Suppressor macrophage treated with lipopolysaccharide for 4 hours (primary cell): ENCODE data around the gene LRRC8B.

Experiments
- DNase-seq: peaks from one replicate; pipeline ENCODE4 v3.0.0-alpha.2; 2020

Gene LRRC8B

DNA sequence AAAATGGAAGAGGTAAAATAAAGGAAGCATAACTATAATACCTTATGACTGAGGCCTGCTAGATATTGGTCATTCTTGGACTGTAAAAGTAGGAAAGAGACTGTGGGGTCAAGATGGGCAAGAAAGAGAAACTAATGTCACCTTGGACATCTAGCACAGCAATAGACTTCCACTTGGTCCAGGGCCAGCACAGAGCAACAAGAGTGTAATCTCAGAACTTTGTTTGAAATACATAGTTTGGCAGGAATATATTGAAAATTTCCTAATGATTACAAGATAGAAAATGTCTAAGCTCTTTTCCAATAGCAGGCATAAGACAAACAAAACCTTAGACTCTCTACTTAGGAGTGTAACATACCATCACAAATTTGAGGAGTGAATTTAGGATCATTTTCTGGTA, 112.9 kb downstream of the LRRC8B start:
- no peak for DNase-seq

DNA sequence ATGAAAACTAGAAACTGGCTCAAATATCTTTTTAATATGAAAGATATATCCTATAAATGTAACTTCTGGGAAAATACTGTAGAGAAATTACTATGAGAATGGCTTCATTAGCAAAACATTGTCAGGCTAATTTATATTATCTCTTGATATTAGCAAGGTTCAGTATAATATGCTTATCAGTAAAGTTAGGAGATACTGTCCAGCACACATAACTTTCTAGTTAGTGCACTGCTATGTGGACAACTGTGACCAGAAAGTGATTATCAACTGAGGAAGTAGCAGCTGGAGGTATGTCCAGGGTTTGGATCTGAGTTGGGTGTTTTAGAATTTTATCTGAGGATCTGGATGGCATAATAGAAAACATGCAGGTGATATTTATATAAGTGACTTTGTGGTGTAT, 115.8 kb downstream of the LRRC8B start:
- DNase-seq, result no peak

DNA sequence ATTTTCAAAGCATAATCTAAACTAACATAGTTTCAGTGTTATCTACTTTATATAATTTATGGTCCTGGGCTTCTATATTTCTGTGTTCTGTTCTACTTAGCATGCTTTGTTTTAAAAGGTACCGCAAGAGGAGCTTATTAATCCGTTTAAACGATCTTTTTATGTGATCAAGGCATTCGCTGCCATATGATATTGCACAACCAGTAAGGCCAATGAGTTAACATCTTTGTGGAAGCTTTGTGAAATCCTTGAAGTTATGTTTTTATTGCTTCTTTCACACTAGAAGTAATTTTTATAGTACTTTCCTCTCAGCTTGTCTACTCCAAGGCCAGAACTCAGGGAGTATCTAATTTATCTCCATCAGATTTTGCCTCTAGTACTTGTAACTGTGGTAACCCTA, 117.2 kb downstream of the LRRC8B start:
- DNase-seq, result peak; percentile 31

DNA sequence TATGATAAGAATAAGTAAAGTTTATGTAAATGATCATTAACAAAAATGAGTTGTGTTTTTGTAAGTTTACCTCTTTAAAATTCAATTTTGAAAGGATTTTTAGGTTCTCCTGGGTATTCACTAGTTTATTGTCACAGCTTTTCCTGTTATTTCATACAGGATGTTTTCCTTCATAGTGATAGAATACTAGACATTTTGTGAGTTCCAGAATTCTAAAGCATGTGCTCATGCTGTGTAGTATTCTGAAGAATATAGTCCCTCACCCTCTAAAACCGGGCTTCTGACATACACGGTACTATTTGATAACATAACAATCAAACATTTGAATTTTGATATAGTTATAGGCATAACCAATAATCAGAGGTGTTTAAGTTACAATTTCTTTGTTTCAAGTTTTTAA, 118.9 kb downstream of the LRRC8B start:
- no peak for DNase-seq

DNA sequence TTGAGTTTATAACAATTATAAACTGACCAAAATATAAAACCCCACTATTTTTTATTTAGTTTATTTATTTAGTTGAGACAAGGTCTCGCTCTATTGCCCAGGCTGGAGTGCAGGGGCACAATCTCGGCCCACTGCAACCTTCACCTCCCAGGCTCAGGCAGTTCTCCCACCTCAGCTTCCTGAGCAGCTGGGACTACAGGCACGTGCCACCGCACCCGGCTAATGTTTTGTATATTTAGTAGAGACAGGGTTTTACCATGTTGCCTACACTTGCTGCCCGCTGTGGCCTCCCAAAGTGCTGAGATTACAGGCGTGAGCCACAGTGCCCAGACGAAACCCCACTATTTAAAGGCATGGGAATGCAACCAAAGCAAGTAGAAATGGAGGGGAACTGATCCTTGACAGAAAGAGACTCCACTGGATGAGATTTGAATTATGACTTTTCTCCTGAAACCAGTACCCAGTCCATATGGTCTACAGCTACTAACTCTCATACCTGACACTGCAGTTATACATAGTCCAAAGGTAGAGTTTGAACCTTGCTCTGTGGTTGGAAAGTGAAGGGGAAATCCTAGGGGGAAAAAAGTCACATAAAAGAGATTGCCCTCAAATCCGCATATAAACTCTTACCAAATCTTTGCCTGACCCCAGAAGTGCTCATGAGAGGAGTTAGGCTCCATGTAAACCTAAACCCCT, 119.6 kb downstream of the LRRC8B start:
- DNase-seq, result no peak

DNA sequence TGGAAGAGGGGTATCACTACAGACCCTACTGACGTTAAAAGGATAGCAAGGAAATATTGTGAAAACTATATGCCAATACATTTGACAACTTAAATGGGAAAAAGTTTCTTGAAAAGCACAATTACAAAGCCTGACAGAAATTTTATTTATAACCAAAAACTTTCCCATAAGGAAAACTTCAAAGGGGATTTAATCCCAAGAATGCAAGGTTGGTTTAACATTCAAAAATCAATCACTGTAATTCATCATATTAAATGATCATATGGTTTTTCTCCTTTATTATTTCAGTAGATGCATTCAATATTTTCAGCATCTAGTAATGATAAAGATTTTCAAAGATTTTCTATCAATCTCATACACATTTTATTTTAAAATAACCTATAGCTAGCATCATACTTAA, 121.6 kb downstream of the LRRC8B start:
- no peak for DNase-seq
